ENCODE measurements around the gene ATP6V1F. TPM values are rescaled to one million over a fixed set of nuclear protein-coding genes. Genes with fewer than 3 reads are reported as not detected.

The ATP6V1F gene
- total RNA-seq, 1 donor from 2014 or later: 123 TPM

GRCh38 chr7:128895320-128895719 is 32.7 kb downstream of the ATP6V1F start:
- Mint-ChIP-seq H3K4me1 (no peaks in the 10 kb centered on the region), H3K27ac (no peak overlapping the region), H3K36me3 (peaks cover 9% of the 10 kb centered on the region), H3K27me3 (ENCODE audit: low read depth) (peaks cover 10% of the 10 kb centered on the region), H3K9me3 (peaks cover 11% of the 10 kb centered on the region), H3K4me3 (no peak overlapping the region)
- no peak for TF ChIP-seq CTCF (IDR thresholded peaks at IDR 0.05; ENCODE audit: unreplicated experiment)
- no peak for DNase-seq (ENCODE audit: low spot score in 2 of 2, unreplicated experiment in 2 of 2)

GRCh38 chr7:128899392-128899791 is 36.7 kb downstream of the ATP6V1F start:
- no peak for TF ChIP-seq CTCF (IDR thresholded peaks at IDR 0.05; ENCODE audit: unreplicated experiment)
- Mint-ChIP-seq H3K27ac (no peak overlapping the region), H3K36me3 (peaks cover 24% of the 10 kb centered on the region), H3K27me3 (ENCODE audit: low read depth) (no peaks in the 10 kb centered on the region), H3K9me3 (peaks cover 16% of the 10 kb centered on the region), H3K4me1 (no peaks in the 10 kb centered on the region), H3K4me3 (no peak overlapping the region)
- DNase-seq (ENCODE audit: low spot score in 2 of 2, unreplicated experiment in 2 of 2): no peak

GRCh38 chr7:128900237-128900636 is 37.6 kb downstream of the ATP6V1F start:
- Mint-ChIP-seq H3K27ac (no peak overlapping the region), H3K4me1 (no peaks in the 10 kb centered on the region), H3K4me3 (no peak overlapping the region), H3K27me3 (ENCODE audit: low read depth) (peaks cover 1% of the 10 kb centered on the region), H3K36me3 (peaks cover 24% of the 10 kb centered on the region), H3K9me3 (peaks cover 16% of the 10 kb centered on the region)
- no peak for TF ChIP-seq CTCF (IDR thresholded peaks at IDR 0.05; ENCODE audit: unreplicated experiment)
- DNase-seq (ENCODE audit: low spot score in 2 of 2, unreplicated experiment in 2 of 2): no peak

DNA sequence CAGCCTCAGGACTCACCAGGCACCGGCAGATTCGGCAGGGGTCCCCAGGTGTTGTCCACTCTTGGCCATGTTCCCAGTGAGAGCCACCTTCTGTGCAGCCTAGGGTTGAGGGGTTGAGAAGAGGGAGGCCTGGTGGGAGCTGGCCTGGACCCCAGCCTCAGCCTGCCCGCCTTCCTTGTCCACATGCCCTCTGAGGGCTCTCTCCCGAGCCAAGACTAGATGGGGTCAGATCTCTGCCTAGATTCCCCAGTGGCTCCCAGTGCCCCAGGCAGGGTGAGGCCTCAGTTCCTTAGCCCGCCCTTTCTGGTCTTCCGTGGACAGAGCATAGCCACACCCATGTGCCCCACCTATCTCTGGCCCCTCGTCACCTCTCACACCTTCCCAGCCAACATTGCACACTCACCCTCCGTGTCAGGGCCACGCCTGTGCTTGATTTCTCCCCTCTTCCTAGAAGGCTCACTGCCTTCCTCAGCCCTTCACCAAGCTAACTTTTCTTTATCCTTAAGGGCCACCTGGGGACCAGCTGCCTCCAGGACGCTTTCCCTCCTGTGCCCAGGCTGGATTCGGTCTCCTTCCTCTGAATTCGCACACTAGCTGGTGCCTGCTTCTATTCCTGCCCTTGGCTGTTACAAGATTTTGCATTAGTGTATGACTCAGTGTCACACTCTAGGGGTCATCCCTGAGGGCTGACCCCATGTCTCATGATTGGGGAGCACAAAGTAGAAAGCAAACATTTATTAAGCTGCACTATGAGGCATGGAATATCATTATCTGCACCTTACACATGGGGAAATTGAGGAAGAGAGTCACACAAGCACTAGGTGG is 40.3 kb downstream of the ATP6V1F start:
- DNase-seq (ENCODE audit: low spot score in 2 of 2, unreplicated experiment in 2 of 2): no peak
- Mint-ChIP-seq H3K4me3 (no peak overlapping the region), H3K9me3 (peaks cover 12% of the 10 kb centered on the region), H3K27me3 (ENCODE audit: low read depth) (peaks cover 15% of the 10 kb centered on the region), H3K36me3 (peaks cover 21% of the 10 kb centered on the region), H3K27ac (no peak overlapping the region), H3K4me1 (no peaks in the 10 kb centered on the region)
- TF ChIP-seq CTCF (IDR thresholded peaks at IDR 0.05; ENCODE audit: unreplicated experiment): no peak

GRCh38 chr7:128903621-128904361 is 41.1 kb downstream of the ATP6V1F start:
- TF ChIP-seq CTCF (IDR thresholded peaks at IDR 0.05; ENCODE audit: unreplicated experiment): no peak
- no peak for DNase-seq (ENCODE audit: low spot score in 2 of 2, unreplicated experiment in 2 of 2)
- Mint-ChIP-seq H3K27ac (no peak overlapping the region), H3K9me3 (peaks cover 7% of the 10 kb centered on the region), H3K27me3 (ENCODE audit: low read depth) (peaks cover 17% of the 10 kb centered on the region), H3K36me3 (peaks cover 17% of the 10 kb centered on the region), H3K4me1 (no peaks in the 10 kb centered on the region), H3K4me3 (no peak overlapping the region)
